Nephron (organoid): ENCODE results near the gene APOO.
A peak's percentile ranks its signal among the peaks of the same experiment; 100 is the strongest.
"Not testable (repeated sequence)": the region's sequence is repeated elsewhere in the genome, so short reads cannot be mapped to it uniquely, and the experiment has no call there.

Experiments
- H3K27ac Mint-ChIP-seq, 3 experiments: 2 replicates each; pipeline ENCODE4 v1.8.0; 2020; ENCODE audit warnings: mixed read lengths in 3 of 3, mild to moderate bottlenecking in 2 of 3, moderate library complexity in 1 of 3
- H3K27me3 Mint-ChIP-seq: 2 replicates; pipeline ENCODE4 v1.8.0; 2021; ENCODE audit warnings: low read depth, mild to moderate bottlenecking, moderate library complexity, mixed read lengths
- H3K36me3 Mint-ChIP-seq: 2 replicates; pipeline ENCODE4 v1.8.0; 2020; ENCODE audit warnings: low read depth, mixed read lengths
- H3K4me1 Mint-ChIP-seq: 2 replicates; pipeline ENCODE4 v1.8.0; 2020; ENCODE audit warnings: mixed read lengths
- H3K4me3 Mint-ChIP-seq, 3 experiments: 2 replicates each; pipeline ENCODE4 v1.8.0; 2020; ENCODE audit warnings: mild to moderate bottlenecking in 3 of 3, mixed read lengths in 3 of 3, moderate library complexity in 2 of 3
- H3K9me3 Mint-ChIP-seq: 2 replicates; pipeline ENCODE4 v1.8.0; 2020; ENCODE audit warnings: mixed read lengths
- CTCF ChIP-seq, 3 experiments: fragments of 200-600 bp; sonication (generic); IDR thresholded peaks; one replicate each; pipeline ENCODE4 v1.5.0; 2021; ENCODE audit warnings: antibody characterized with exemption in 3 of 3; ENCODE audit not compliant: unreplicated experiment in 3 of 3

APOO gene

GRCh38 chrX:23901805-23902204 is 5.9 kb downstream of the APOO start:
- H3K36me3 Mint-ChIP-seq = peaks cover 3% of the 10 kb centered on the region
- no peak overlapping the region for H3K4me3 Mint-ChIP-seq
- H3K27ac Mint-ChIP-seq = no peak overlapping the region
- no peaks in the 10 kb centered on the region for H3K9me3 Mint-ChIP-seq
- peaks cover 22% of the 10 kb centered on the region for H3K4me1 Mint-ChIP-seq
- peak; percentile 52 to 54 (median 53) for TF ChIP-seq CTCF (IDR thresholded peaks at IDR 0.05; ENCODE audit: unreplicated experiment in 3 of 3)
- H3K27me3 Mint-ChIP-seq = no peaks in the 10 kb centered on the region

GRCh38 chrX:23901060-23901459 is 6.7 kb downstream of the APOO start:
- Mint-ChIP-seq H3K9me3 (no peaks in the 10 kb centered on the region), H3K4me3 (no peak overlapping the region), H3K27me3 (no peaks in the 10 kb centered on the region), H3K27ac (no peak overlapping the region), H3K4me1 (peaks cover 17% of the 10 kb centered on the region), H3K36me3 (peaks cover 3% of the 10 kb centered on the region)
- no peak for TF ChIP-seq CTCF (IDR thresholded peaks at IDR 0.05; ENCODE audit: unreplicated experiment in 3 of 3)

DNA sequence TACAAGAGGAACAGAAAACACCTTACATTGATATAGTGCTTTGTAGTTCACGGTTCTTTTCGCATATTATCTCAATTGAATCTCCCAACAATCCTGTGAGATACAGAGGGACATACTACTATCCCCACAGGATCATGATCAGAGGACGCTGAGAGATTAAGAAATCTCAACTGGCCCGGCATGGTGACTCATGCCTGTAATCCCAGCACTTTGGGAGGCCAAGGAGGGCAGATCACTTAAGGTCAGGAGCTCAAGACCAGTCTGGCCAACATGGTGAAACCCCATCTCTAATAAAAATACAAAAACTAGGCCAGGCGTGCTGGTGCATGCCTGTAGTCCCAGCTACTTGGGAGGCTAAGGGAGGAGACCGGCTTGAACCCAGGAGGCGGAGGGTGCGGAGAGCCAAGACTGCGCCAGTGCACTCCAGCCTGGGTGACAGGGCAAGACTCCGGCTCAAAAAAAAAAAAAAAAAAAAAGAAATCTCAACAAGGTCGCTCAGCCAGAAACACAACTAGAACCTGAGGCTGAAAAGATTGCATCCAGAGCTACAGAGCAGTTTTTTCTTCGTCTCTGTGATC is 7.4 kb downstream of the APOO start:
- H3K27ac Mint-ChIP-seq = peak overlapping the region; percentile 63 to 91 (median 73)
- no peak overlapping the region for H3K4me3 Mint-ChIP-seq
- H3K9me3 Mint-ChIP-seq = no peaks in the 10 kb centered on the region

DNA sequence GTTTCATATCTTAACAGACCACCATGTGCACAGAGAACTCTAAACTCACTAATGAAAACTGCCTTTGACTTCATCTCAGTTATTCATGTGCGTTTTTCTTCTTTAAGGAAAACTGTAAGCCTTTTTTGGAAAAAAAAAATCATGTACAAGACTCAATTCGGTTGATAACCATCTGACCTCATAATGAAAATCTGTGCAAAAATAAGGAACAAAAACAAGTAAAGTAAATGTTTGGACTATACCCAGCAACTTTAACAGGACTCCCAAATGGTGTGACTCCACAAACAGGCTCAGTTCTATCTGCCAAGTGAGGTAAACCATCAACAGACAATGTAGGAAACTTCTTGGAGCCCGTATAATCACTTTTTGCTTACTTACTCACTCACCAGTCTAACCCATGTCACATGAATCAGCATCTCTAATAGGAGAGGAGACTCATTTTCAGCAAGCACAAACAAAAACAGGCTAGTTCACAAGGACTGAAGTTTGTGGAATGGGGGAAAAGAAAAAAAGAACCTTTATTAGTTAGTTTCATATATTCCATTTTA is 9.3 kb downstream of the APOO start:
- Mint-ChIP-seq H3K27me3 (no peaks in the 10 kb centered on the region), H3K9me3 (no peaks in the 10 kb centered on the region), H3K27ac (peak overlapping the region; percentile 73 to 91 (median 78)), H3K4me1 (peaks cover 17% of the 10 kb centered on the region), H3K36me3 (peaks cover 9% of the 10 kb centered on the region), H3K4me3 (no peak overlapping the region)
- no peak for TF ChIP-seq CTCF (IDR thresholded peaks at IDR 0.05; ENCODE audit: unreplicated experiment in 3 of 3)

More for the DNA sequence above, 7.4 kb downstream of the APOO start:
- no peak for TF ChIP-seq CTCF (IDR thresholded peaks at IDR 0.05; ENCODE audit: unreplicated experiment in 3 of 3)
- Mint-ChIP-seq H3K36me3 (peaks cover 5% of the 10 kb centered on the region), H3K4me1 (peaks cover 17% of the 10 kb centered on the region), H3K27me3 (no peaks in the 10 kb centered on the region)

- H3K9me3 Mint-ChIP-seq = no peaks in the 10 kb centered on the region
- no peak for TF ChIP-seq CTCF (IDR thresholded peaks at IDR 0.05; ENCODE audit: unreplicated experiment in 3 of 3)
- peaks cover 13% of the 10 kb centered on the region for H3K36me3 Mint-ChIP-seq
- H3K4me3 Mint-ChIP-seq = no peak overlapping the region
- H3K27me3 Mint-ChIP-seq = no peaks in the 10 kb centered on the region
- peaks cover 17% of the 10 kb centered on the region for H3K4me1 Mint-ChIP-seq
- peak overlapping the region in 2 of 3 experiments; percentile 45 to 68 for H3K27ac Mint-ChIP-seq
Observed at GRCh38 chrX:23896981-23897380, 10.8 kb downstream of the APOO start.

DNA sequence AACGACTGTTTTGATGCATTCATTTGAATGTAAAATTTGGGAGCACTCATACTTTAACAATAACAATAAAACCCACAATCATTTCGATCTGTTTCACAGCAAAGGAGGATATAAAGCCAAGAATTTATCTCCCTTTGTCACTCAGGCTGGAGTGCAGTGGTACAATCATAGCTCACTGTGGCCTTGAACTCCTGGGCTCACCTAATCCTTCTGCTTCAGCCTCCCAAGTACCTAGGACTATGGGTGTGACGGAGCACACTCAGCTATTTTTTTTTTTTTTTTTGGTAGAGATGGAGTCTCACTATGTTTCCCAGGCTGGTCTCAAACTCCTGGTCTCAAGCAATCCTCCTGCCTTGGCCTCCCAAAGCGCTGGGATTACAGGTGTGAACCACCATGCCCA is 11.2 kb downstream of the APOO start:
- peaks cover 13% of the 10 kb centered on the region for H3K36me3 Mint-ChIP-seq
- peak overlapping the region in 1 of 3 experiments; percentile 45 for H3K27ac Mint-ChIP-seq
- not testable (repeated sequence) for H3K9me3 Mint-ChIP-seq, H3K27me3 Mint-ChIP-seq, H3K4me3 Mint-ChIP-seq
- peaks cover 17% of the 10 kb centered on the region for H3K4me1 Mint-ChIP-seq

- Mint-ChIP-seq H3K36me3 (peaks cover 17% of the 10 kb centered on the region), H3K27ac (peak overlapping the region in 1 of 3 experiments; percentile 35), H3K4me1 (peaks cover 15% of the 10 kb centered on the region)
- H3K27me3 Mint-ChIP-seq, H3K9me3 Mint-ChIP-seq, H3K4me3 Mint-ChIP-seq: not testable (repeated sequence)
Observed at GRCh38 chrX:23894993-23895392, 12.7 kb downstream of the APOO start.
